Adipocyte (in vitro differentiated cells): ENCODE data around the gene DPYD.

Experiments
- DNase-seq: peaks from one replicate; pipeline ENCODE4 v3.0.0-alpha.2; 2015; ENCODE audit warnings: low read depth
- H3K27me3 ChIP-seq: replicated peaks from 2 replicates; pipeline ENCODE4 v1.7.0; 2013; ENCODE audit warnings: mild to moderate bottlenecking, low read length, moderate library complexity; ENCODE audit not compliant: control insufficient read depth, insufficient read depth
- H3K36me3 ChIP-seq: 2 replicates; pipeline ENCODE4 v1.7.0; 2013; ENCODE audit warnings: low read length, mild to moderate bottlenecking, moderate library complexity; ENCODE audit not compliant: control insufficient read depth, insufficient read depth, severe bottlenecking
- H3K4me1 ChIP-seq: 2 replicates; pipeline ENCODE4 v1.7.0; 2013; ENCODE audit warnings: mild to moderate bottlenecking, low read length, moderate library complexity; ENCODE audit not compliant: control insufficient read depth, insufficient read depth
- H3K4me3 ChIP-seq: 2 replicates; pipeline ENCODE4 v1.7.0; 2013; ENCODE audit warnings: mild to moderate bottlenecking, low read length, moderate library complexity
- H3K9ac ChIP-seq: 2 replicates; pipeline ENCODE4 v1.7.0; 2013; ENCODE audit warnings: mild to moderate bottlenecking, low read length, moderate library complexity
- H3K9me3 ChIP-seq: 2 replicates; pipeline ENCODE4 v1.7.0; 2013; ENCODE audit warnings: mild to moderate bottlenecking, low read length, moderate library complexity; ENCODE audit not compliant: control insufficient read depth

The DPYD gene

DNA sequence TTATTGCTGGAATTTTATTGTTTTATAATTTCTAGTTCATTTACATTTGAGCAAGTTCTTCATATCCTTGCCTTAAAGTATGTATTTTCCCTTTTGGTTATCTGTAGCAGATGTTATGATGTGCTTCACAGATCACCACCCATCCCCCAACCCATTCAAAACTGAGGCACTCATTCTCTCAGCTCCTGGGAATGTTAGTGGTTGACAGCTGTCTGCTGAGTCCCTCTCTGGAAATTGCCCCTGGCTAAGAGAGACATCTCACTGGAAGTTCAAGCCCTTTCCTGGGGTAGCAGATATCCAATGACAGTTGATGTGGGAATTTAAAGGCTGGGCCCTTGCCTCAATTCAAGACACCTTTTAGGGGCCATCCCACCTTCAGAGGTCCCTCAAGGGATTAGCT, 4.3 kb upstream of the DPYD start:
- H3K4me1 ChIP-seq, result no peaks in the 10 kb centered on the region
- no peak overlapping the region for H3K4me3 ChIP-seq
- H3K27me3 ChIP-seq, result no peaks in the 10 kb centered on the region
- no peak for DNase-seq
- H3K9ac ChIP-seq, result no peak overlapping the region
- H3K36me3 ChIP-seq, result no peaks in the 10 kb centered on the region
- H3K9me3 ChIP-seq, result no peaks in the 10 kb centered on the region

DNA sequence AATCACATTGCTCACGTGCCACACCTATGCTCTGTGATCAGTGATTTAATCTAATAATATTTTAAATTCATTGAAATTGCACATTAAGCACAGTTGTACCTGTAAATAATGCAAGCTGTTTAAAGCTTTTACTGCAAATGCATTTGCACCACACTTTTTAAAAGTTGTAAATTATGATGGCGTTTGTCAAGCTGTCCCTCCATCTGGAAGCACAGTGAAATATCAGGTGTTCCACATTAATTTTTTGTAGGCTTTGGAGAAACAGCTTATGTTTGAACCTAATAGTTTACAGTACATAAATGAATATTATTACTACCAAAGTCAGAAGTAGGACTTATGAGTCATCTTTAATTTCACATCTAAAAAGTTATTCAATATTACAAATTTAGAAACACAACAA, 3.0 kb upstream of the DPYD start:
- H3K36me3 ChIP-seq, result no peaks in the 10 kb centered on the region
- DNase-seq, result no peak
- no peak overlapping the region for H3K9ac ChIP-seq
- no peaks in the 10 kb centered on the region for H3K9me3 ChIP-seq
- no peaks in the 10 kb centered on the region for H3K27me3 ChIP-seq
- H3K4me1 ChIP-seq, result peaks cover 5% of the 10 kb centered on the region
- no peak overlapping the region for H3K4me3 ChIP-seq

DNA sequence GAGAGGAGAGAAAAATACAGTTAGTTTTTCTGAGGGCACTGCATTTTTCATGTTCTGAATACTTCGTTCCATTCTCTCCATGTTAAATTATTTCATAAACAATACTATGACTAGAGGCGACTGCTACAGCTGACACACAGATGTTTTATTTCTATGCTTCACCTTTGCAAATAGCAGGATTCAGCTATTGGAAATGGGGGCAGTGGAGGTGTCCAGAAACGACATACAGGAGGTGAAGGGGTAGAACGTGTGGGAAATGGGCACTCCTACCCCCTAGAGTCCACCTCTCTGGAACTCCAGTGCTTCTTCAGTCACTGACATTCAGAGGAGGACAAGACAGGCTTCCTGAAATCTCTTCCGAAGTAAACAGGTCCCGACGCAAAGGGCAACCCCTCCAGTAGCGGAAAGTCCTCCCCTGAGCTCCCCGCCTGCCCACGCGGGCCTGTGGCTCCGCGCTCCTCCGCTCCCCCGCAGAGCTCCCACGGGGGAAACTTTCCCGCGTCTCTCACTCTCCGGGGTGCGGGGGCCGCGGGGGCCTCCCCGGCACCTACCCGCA, 480 bp downstream of the DPYD start:
- no peaks in the 10 kb centered on the region for H3K36me3 ChIP-seq
- H3K4me1 ChIP-seq, result peaks cover 28% of the 10 kb centered on the region
- no peaks in the 10 kb centered on the region for H3K9me3 ChIP-seq
- H3K27me3 ChIP-seq, result no peaks in the 10 kb centered on the region
- no peak for DNase-seq
- peak overlapping the region; percentile 92 for H3K4me3 ChIP-seq
- peak overlapping the region; percentile 89 for H3K9ac ChIP-seq

DNA sequence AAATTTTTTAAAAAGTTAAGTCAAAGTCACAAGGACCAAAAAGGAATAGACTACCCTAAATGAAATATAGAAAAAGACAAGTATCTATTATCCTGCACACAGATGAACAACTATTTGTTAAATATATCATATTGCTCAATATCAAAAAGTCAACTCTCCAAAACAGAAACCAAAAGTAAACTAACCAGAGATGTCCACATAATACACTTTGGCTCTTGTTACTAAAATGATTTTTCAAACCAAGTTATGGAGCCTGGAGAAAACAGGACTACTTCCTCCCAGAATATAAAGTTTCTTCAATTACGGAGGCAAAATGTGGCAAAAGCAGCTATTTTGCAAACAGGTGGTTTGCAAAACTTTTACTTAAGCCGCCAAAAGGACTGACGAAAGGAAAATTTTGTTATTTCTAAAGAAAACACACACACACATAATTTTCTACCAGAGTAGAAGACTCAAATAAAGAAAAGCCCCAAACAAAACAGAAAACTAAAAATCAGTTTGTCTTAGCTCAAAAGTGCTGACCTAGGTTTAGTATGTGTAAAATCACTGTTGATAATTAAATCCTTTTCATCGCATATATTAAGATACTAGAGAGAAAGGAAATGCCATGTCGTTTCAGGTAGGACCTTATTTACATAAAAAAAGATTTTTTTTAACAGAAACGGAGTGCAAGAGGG, 1.1 kb downstream of the DPYD start:
- Histone ChIP-seq H3K4me1 (peaks cover 28% of the 10 kb centered on the region), H3K27me3 (no peaks in the 10 kb centered on the region), H3K9ac (peak overlapping the region; percentile 89), H3K4me3 (peak overlapping the region; percentile 92), H3K36me3 (no peaks in the 10 kb centered on the region), H3K9me3 (no peaks in the 10 kb centered on the region)
- peak; percentile 82 for DNase-seq

DNA sequence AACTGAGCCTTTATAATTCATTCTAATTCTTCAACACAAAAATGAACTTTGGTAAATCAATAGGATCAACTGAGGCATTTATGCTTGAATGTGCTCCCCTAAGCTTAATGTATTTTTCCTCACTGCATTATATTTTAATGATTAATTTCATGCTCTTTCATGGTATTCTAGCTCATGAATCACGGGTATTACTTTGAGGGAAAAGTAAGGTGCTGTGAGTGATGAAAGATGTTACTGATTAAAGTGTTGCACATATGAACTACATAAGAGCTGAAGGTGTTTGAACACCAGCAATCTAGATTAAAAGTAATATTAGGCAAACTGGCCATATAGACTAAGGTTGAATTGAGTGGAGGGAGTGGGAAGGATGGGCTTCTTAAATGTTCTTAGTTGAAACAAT, 1.9 kb downstream of the DPYD start:
- H3K4me3 ChIP-seq, result peak overlapping the region; percentile 92
- peak overlapping the region; percentile 89 for H3K9ac ChIP-seq
- no peaks in the 10 kb centered on the region for H3K27me3 ChIP-seq
- peaks cover 28% of the 10 kb centered on the region for H3K4me1 ChIP-seq
- no peaks in the 10 kb centered on the region for H3K9me3 ChIP-seq
- no peaks in the 10 kb centered on the region for H3K36me3 ChIP-seq
- no peak for DNase-seq

DNA sequence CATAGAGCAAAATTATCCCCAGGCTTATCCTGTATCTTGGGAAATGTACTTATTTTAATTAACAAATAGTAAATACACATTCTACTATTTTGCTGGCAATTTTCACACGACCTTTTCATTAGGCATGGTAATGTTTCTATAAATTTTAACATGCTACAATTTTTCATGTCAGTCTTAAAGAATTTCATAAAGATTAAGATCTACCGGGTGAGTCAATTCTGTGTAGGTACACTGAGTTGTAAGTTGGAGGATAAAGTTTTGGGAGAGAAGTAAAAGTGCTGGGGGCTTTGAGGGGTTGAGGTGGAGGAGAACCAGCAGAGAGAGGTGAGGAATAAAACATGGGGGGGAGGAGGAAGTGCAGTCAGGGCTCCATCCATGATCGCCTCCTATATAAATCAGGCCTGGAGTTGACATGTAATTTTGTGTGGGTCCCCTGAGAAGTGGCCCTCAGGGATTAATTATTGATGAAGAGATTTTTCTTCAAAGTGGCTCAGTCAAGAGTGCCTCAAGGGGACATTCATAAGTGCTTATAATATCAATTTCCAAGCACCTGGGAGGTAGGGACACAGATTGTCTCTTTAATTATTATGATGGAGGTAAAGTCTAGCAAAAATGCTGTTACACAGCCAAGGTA, 7.2 kb downstream of the DPYD start:
- no peak for DNase-seq
- H3K27me3 ChIP-seq, result no peaks in the 10 kb centered on the region
- no peak overlapping the region for H3K4me3 ChIP-seq
- no peak overlapping the region for H3K9ac ChIP-seq
- no peaks in the 10 kb centered on the region for H3K9me3 ChIP-seq
- peaks cover 32% of the 10 kb centered on the region for H3K4me1 ChIP-seq
- H3K36me3 ChIP-seq, result no peaks in the 10 kb centered on the region

DNA sequence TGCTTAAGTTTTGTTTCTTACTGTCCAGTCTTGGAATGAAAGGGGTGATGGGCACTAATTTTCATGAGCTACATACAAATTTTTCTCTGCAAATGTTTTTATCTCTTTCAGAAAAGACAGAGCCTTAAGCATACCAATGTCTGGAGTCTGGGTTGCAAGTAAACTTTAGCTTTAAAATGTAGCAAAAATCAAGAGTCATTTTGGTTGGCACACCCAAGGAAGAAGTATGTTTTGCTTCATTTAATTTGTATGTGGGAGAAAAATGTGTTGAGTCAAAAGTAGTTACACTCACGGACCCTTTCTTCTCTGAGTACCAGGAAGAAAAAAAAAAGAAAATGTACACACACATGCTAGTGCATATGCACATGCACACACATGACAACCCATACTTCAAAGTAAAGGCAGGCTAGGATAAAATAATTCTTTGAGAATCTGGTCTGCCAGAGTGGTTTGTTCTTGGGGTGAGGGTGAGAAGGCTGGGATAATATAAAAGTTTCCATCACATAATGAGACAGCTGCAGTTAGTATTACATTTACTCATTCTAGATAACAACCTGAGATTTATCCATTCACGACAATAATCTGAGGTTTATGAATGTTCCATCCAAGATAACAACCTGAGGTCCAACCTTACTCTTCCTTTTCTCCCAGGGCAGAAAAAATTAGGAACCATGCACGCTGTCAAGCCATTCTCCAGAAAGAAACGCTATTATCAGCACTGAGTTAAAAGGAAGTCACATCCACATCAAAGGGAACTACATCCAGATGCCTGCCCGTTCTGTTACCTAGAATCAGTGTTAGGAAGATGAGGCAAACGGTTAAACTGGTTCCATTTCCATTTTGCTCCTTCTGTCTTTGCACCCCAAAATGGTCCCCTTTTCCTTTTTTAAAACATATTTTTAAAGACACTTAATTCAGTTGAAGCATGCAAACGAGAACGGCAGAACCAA, 9.3 kb downstream of the DPYD start:
- peak; percentile 52 for DNase-seq
- H3K4me1 ChIP-seq, result peaks cover 24% of the 10 kb centered on the region
- H3K36me3 ChIP-seq, result no peaks in the 10 kb centered on the region
- no peak overlapping the region for H3K4me3 ChIP-seq
- no peaks in the 10 kb centered on the region for H3K9me3 ChIP-seq
- H3K9ac ChIP-seq, result no peak overlapping the region
- H3K27me3 ChIP-seq, result no peaks in the 10 kb centered on the region

DNA sequence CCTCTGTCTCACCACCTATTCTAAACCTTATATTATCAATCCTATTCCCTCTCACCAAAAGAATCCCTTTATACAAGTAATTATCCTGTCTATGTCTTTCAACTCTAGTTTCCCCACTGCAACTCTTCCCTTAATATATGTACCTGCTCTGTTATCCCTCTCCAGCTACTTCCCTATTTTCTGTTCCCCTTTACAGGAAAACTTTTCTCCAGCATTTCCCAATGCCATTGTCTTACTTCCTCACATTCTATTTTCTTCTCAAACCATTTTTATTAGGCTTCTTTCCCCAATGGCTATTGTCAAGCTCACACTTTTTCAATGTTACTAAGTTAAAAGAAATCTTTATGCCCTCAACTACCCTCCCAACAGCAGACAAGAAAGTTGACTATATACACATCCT, 11.6 kb downstream of the DPYD start:
- Histone ChIP-seq H3K27me3 (no peaks in the 10 kb centered on the region), H3K9me3 (no peaks in the 10 kb centered on the region), H3K36me3 (no peaks in the 10 kb centered on the region), H3K4me3 (no peak overlapping the region), H3K4me1 (peaks cover 44% of the 10 kb centered on the region), H3K9ac (no peak overlapping the region)
- DNase-seq, result no peak

DNA sequence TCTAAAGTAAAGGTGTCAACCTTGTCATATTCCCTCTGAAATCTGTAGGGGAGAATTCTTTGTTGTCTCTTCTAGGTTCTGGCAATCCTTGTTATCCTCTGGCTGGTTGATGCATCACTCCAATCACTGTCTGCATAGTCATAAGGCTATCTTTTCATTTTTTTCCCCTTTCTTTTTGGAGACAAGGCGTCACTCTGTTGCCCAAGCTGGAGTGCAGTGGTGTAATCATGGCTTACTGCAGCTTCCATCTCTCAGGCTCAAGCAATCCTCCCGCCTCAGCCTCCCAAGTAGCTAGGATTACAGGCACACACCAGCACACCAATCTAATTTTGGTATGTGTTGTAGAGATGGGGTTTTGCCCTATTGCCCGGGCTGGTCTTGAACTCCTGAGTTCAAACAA, 12.9 kb downstream of the DPYD start:
- Histone ChIP-seq H3K4me1 (peaks cover 58% of the 10 kb centered on the region), H3K27me3 (no peaks in the 10 kb centered on the region), H3K9ac (no peak overlapping the region), H3K4me3 (no peak overlapping the region), H3K36me3 (no peaks in the 10 kb centered on the region), H3K9me3 (no peaks in the 10 kb centered on the region)
- DNase-seq, result no peak

DNA sequence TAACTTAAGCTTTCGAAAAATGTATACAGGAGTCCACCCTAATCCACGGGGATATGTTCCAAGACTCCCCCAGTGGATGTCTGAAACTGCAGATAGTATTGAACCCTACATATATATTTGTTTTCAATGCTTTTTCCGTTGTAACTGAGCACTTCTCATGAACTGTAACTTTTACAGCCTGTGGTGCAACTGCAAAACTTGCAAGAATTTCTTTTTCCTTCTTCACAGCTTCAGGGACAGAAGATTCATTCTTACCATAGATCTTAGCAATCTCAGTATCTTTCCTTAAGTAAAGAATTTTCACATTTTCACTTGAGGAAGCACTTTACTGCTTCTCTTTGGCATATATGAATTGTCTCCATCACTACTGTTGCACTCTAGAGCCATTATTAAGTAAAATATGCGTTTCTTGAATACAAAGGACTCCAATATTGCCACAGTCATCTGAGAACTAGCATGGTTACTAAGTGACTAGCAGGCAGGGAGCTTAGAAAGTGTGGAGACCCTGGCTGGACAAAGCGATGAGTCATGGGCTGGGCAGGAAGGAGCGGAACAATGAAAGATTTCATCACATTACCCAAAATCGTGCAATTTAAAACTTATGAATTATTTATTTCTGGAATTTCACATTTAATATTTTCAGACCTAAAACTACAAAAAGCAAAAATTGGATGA, 14.1 kb downstream of the DPYD start:
- Histone ChIP-seq H3K27me3 (no peaks in the 10 kb centered on the region), H3K4me1 (peaks cover 67% of the 10 kb centered on the region), H3K9ac (peak overlapping the region; percentile 18), H3K9me3 (no peaks in the 10 kb centered on the region), H3K36me3 (no peaks in the 10 kb centered on the region), H3K4me3 (peak overlapping the region; percentile 57)
- peak; percentile 75 for DNase-seq
